ENCODE measurements around the gene PTPRJ. TPM values are rescaled to one million over a fixed set of nuclear protein-coding genes. Genes with fewer than 3 reads are reported as not detected.

The PTPRJ gene
- total and polyA plus RNA-seq, 2 of the 4 experiments (the other 2 are of a cell fraction): 5.6 to 14.9 TPM

GRCh38 chr11:48005136-48005535, 24.8 kb downstream of the PTPRJ start:
- intact Hi-C loops (cut with micrococcal nuclease): no loop called here
- Histone ChIP-seq H3K36me3 (ENCODE audit: control insufficient read depth, insufficient read depth, low read length) (no peaks in the 10 kb centered on the region), H3K27me3 (ENCODE audit: control insufficient read depth, insufficient read depth, low read length) (no peaks in the 10 kb centered on the region), H3K23ac (ENCODE audit: low read depth, low read length) (peak overlapping the region; percentile 68; the same call in 1 of the 2 replicates), H2BK120ac (ENCODE audit: low read depth, low read length) (peak overlapping the region; percentile 55; the same call in 1 of the 2 replicates), H2AFZ (replicated peaks; ENCODE audit: low read length, poor library complexity) (no peak overlapping the region), H3K14ac (replicated peaks; ENCODE audit: low read depth, low read length) (peak overlapping the region; percentile 7; the same call in 1 of the 2 replicates), H4K5ac (ENCODE audit: low read depth, low read length) (no peak overlapping the region), H3K4me1 (ENCODE audit: control insufficient read depth, insufficient read depth, low read length) (peaks cover 36% of the 10 kb centered on the region), H3K9me3 (ENCODE audit: control insufficient read depth, insufficient read depth, low read length) (no peaks in the 10 kb centered on the region), H3K9me1 (ENCODE audit: insufficient read depth, low read length) (peaks cover 36% of the 10 kb centered on the region), H3K4me3 (ENCODE audit: insufficient read depth, low read depth, low read length) (no peak overlapping the region), H2BK15ac (ENCODE audit: low read depth, low read length) (no peak overlapping the region), H3K4me2 (ENCODE audit: low read depth, low read length) (peak overlapping the region; percentile 51; the same call in 1 of the 2 replicates), H3K27ac (ENCODE audit: insufficient read depth, low read length) (no peak overlapping the region), H2BK5ac (ENCODE audit: low read depth, low read length, poor library complexity, severe bottlenecking) (peak overlapping the region; percentile 26), H3K79me1 (ENCODE audit: low read depth in 1 of 2, low read length in 2 of 2) (peaks cover 34 to 80% of the 10 kb centered on the region in 2 experiments), H2AK5ac (ENCODE audit: low read depth, low read length) (0 out of 2 replicates have a peak overlapping the region, but pooled peaks have one; percentile 64), H4K8ac (ENCODE audit: low read depth in 2 of 2, low read length in 2 of 2) (peak overlapping the region in 1 of 2 experiments; percentile 43; a peak in 1 of 4 replicates), H2AK9ac (replicated peaks; ENCODE audit: low read depth, low read length, poor library complexity) (no peak overlapping the region), H3K9ac (ENCODE audit: low read depth, low read length) (no peak overlapping the region), H3K18ac (ENCODE audit: low read depth, low read length) (peak overlapping the region; percentile 24; the same call in 1 of the 2 replicates), H4K20me1 (ENCODE audit: insufficient read depth, low read length) (peaks cover 33% of the 10 kb centered on the region), H3K56ac (ENCODE audit: extremely low read depth, insufficient read depth, low read length) (no peak overlapping the region), H4K91ac (ENCODE audit: insufficient read depth, low read depth, low read length) (no peak overlapping the region; the same call in 1 of the 2 replicates), H3K4ac (ENCODE audit: low read depth, low read length) (peak overlapping the region; percentile 47; the same call in 1 of the 2 replicates), H2BK20ac (ENCODE audit: low read depth, low read length) (peak overlapping the region; percentile 40)
- in situ Hi-C loops (cut with MboI; ENCODE audit: low sequenced_read_pairs): no loop called here
- no peak for DNase-seq
- ChIA-PET CTCF (no interaction called here), POLR2A (ENCODE audit: unreplicated experiment) (no interaction called here)
- BruUV-seq (replicated peaks): no TSS peak
- no peak for ATAC-seq (ENCODE audit: low read depth)
- dilution Hi-C loops (cut with HindIII; ENCODE audit: low sequenced_read_pairs, unreplicated experiment): no loop called here
- WGBS, 2 experiments (ENCODE audit: extremely low coverage in 2 of 2, insufficient read length in 1 of 2): no CpG with 5 or more reads among the region's 4 CpGs
- TF ChIP-seq CEBPB (IDR thresholded peaks at IDR 0.05; ENCODE audit: low read depth, low read length): peak; percentile 79
- no peak for TF ChIP-seq MAFK (IDR thresholded peaks at IDR 0.05; ENCODE audit: low read depth, low read length)
